Right cardiac atrium (tissue), 5 donors: ENCODE results near the gene KANSL3. TPM values are rescaled to one million over a fixed set of nuclear protein-coding genes. Genes with fewer than 3 reads are reported as not detected.

ENCODE experiments used
- ATAC-seq, 2 donors: fragments of 200-7000 bp; cut with Tn5 transposase; one replicate each; pipeline versions ENCODE4 v1.8.0 to v1.9.1; 2020; ENCODE audit warnings: moderate library complexity in 2 of 2, mild to moderate bottlenecking in 1 of 2
- DNase-seq, 3 donors: peaks; one replicate each; pipeline ENCODE4 v3.0.0-alpha.2; 2020
- H3K27ac ChIP-seq: one replicate; pipeline ENCODE4 v1.5.1; 2013; ENCODE audit warnings: mild to moderate bottlenecking, low read length, control low read depth, moderate library complexity
- H3K27me3 ChIP-seq: one replicate; pipeline ENCODE4 v1.6.1; 2013; ENCODE audit not compliant: control insufficient read depth, insufficient read depth
- H3K4me1 ChIP-seq: one replicate; pipeline ENCODE4 v1.6.1; 2013; ENCODE audit warnings: low read length; ENCODE audit not compliant: control insufficient read depth, insufficient read depth
- H3K4me3 ChIP-seq: one replicate; pipeline ENCODE4 v1.5.1; 2013; ENCODE audit warnings: low read length, control low read depth
- H3K9me3 ChIP-seq: one replicate; pipeline ENCODE4 v1.6.1; 2013; ENCODE audit warnings: low read length; ENCODE audit not compliant: control insufficient read depth
- WGBS: extraction: QIAGEN DNeasy Blood & Tissue Kit; methylation state at CpG from one replicate; pipeline ENCODE4 v1.1.7; 2013; 5-methylcytosine and 5-hydroxymethylcytosine counted together
- intact Hi-C, 4 donors: fragments of 100-400 bp; cut with DNase I; formaldehyde crosslinking; loops; one replicate each; pipeline versions ENCODE4 v1.11.0 to v1.14.0; 2022 to 2023
- polyA plus RNA-seq: library from polyadenylated mRNA; stranded (reverse); fragments of 200-250 nt; gene quantifications from one replicate; pipeline ENCODE4 v1.2.3, GENCODE V29; 2013
- total RNA-seq, 4 donors: library from RNA; stranded (reverse); fragmentation: NEBNext Ultra II Directional; extraction: Animal tissue kit (Norgen Biotek cat#: 25700); gene quantifications; one replicate each; pipeline ENCODE4 v1.2.1, GENCODE V29; 2021
- donor health status: healthy with polysubstance abuse.
- donor health status: DM: no; HTN: yes; CAD: no.
- donor health status: DM: no; HTN: no; CAD: no.
- donor health status: DM: no; HTN: yes; CAD: no; lungs with severe emphysema.
- donor health status: DM: yes; HTN: yes; CAD: no.

Gene KANSL3
- total and polyA plus RNA-seq, 5 donors, result 14.5 to 40.9 (median 34.5) TPM

DNA sequence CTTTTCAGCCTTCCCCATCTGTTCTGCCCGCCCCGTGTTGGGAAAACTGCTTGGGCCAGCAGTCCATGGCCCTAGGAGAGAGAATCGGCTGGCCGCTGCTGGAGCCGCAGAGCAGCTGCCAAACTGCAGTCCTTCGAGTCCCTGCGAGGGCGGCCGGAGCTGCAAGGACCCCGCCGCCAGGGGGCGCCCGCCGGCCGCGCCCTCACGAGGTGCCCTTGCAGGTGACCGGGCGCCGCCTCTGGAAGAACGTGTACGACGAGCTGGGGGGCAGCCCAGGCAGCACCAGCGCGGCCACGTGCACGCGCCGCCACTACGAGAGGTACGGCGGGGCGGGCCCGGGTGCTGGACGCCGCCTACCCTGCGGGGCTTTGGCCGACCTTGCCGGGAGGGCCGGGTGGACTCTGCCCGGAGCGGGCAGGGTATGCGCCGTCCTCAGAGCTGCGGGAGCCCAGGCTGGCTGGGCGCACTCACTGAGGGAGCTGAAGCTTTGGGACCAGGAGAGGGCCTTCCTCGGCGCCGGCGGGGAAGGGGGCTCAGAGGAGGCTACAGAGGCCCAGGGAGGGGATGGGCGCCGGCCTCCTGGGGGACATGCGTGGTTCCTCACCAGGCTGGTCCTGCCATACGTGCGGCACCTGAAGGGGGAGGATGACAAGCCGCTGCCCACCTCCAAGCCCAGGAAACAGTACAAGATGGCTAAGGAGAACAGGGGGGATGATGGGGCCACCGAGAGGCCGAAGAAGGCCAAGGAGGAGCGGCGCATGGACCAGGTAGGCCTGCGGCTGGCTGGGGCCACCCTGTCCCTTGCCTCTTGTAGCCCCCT lies 87.9 kb downstream of the KANSL3 start:
- Histone ChIP-seq H3K27me3 (no peaks in the 10 kb centered on the region), H3K4me1 (no peaks in the 10 kb centered on the region), H3K4me3 (no peak overlapping the region), H3K27ac (no peak overlapping the region), H3K9me3 (no peaks in the 10 kb centered on the region)
- ATAC-seq (no peak), DNase-seq (peak in 1 of 3 donors; percentile 68)
- WGBS, result 77% methylated on average over 61 of the region's 61 CpGs
- intact Hi-C loops, result no loop called here

DNA sequence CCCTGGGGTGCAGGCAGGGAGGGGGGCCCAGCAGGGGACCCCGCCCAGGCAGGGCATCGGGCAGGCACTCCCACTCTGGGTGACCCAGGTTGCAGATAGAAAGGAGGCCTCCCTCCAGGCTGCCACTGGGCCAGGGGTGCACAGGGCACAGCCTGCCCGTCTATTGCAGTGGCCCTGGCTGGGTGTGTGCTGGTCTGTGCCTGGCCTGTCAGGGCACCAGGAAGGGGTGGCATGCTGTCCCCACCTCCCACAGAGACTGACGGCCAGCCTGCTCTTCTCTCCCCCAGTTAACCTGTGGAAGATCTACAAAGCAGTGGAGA lies 88.7 kb downstream of the KANSL3 start:
- Histone ChIP-seq H3K27ac (no peak overlapping the region), H3K9me3 (no peaks in the 10 kb centered on the region), H3K4me3 (no peak overlapping the region), H3K27me3 (no peaks in the 10 kb centered on the region), H3K4me1 (no peaks in the 10 kb centered on the region)
- DNase-seq, result no peak
- WGBS, result 88% methylated on average over 4 of the region's 4 CpGs
- no peak for ATAC-seq
- intact Hi-C loops, result no loop called here

DNA sequence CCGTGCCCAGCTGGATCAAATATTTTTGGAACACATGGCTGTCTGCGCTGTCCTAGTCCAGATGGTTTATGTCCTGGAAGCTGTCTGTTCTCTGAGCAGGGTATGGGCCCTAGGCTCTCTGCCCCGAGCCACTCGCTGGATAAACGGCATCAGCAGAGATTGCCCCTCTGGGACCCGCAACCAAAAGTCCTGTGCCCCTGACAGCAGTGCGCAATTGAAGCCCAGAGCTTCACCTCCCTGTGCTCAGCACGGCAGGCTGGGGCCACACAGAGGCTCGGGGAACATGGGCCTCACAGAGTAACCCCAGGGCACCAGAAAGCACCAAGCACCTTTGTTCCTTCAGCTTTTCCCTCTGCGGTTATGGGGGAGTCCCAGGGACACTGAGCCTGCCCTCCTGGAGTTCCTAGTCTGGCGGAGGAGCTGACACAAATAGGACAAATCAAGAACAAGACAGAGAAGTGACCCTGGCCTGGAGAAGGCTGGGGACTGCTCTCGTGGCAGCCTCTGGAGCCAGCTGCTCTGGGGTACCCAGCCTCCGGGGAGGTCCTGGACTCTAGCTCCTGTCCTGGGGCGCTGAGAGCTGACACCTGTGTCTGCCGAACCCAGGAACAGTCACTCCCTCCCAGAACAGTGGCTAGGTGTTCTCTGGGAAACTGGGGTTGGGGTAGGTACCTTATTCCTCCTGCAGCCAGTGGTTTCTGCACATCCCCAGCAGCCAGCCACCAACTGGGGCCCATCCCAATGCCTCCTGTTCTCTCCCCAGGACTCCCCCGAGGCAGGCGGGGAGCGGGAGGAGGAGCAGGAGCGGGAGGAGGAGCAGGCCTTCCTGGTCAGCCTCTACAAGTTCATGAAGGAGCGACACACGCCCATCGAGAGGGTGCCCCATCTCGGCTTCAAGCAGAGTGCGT lies 89.3 kb downstream of the KANSL3 start:
- intact Hi-C loops, result no loop called here
- WGBS, result 85% methylated on average over 24 of the region's 24 CpGs
- Histone ChIP-seq H3K9me3 (no peaks in the 10 kb centered on the region), H3K27me3 (no peaks in the 10 kb centered on the region), H3K4me1 (no peaks in the 10 kb centered on the region), H3K4me3 (no peak overlapping the region), H3K27ac (no peak overlapping the region)
- no peak for ATAC-seq
- DNase-seq, result no peak

DNA sequence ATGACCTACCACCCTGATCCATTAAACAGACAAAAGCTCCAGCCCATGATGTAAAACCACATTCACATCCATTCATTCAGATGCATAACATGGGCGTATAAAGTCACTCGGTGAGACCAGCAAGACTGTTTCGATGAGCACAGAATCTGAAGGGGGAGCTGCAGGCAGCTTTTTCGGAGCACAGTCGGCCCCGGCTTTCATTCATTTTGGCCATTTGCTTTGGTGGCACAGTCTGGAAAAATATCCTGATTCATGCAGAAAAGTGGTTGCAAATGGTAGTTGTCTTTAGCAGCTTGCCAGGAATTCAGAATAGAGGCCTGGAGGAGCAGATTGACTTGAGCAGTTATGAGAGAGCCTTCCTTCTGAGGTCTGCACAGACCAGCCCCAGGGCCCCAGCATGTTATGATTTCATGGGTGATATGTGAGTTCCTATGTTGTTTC lies 90.4 kb downstream of the KANSL3 start:
- 70% methylated on average over 6 of the region's 6 CpGs for WGBS
- H3K4me1 ChIP-seq, result no peaks in the 10 kb centered on the region
- ATAC-seq (no peak), DNase-seq (no peak)
- intact Hi-C loops, result no loop called here
- no peaks in the 10 kb centered on the region for H3K9me3 ChIP-seq
- no peak overlapping the region for H3K27ac ChIP-seq
- H3K27me3 ChIP-seq, result no peaks in the 10 kb centered on the region
- H3K4me3 ChIP-seq, result no peak overlapping the region

DNA sequence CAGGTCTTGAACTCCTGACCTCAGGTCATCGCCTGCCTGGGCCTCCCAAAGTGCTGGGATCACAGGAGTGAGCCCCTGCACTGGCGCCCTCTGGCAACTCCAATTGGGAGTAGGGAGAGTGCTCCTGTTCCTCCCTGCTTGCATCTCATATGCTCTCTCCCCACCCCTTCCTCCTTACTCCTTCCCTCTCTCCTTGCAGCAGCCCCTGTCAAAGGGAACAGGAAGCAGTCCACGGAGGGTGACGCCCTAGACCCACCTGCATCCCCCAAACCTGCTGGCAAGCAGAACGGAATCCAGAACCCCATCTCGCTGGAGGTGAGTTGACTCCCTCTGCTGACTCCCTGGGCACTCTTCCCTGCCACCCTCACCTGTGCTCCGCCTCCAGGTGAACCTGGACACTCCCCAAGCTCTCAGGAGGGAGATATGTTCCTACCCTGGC lies 90.9 kb downstream of the KANSL3 start:
- WGBS, result 92% methylated on average over 7 of the region's 7 CpGs
- Histone ChIP-seq H3K9me3 (no peaks in the 10 kb centered on the region), H3K27ac (no peak overlapping the region), H3K4me3 (no peak overlapping the region), H3K4me1 (no peaks in the 10 kb centered on the region), H3K27me3 (no peaks in the 10 kb centered on the region)
- no peak for ATAC-seq
- no peak for DNase-seq
- intact Hi-C loops, result no loop called here

DNA sequence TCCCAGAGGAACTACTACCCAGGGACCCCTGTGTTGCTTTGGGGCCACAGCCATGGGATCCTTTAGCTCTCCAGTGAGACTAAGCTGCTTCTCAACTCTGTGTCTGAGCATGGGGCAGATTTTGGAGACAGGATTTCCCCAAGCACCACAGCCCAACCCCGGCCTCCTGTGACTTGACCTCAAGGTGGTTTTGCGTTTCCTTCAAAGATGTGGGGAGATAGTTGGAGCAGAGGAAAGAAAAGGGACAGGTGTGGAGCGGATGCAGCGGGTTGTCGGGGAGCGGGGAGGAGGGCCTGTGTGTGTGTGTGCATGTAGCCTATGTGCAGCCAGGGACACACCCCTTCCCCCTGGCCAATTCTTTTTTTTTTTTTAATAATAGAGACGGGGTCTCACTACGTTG lies 91.3 kb downstream of the KANSL3 start:
- intact Hi-C loops, result no loop called here
- ATAC-seq (no peak), DNase-seq (no peak)
- H3K27ac ChIP-seq, result no peak overlapping the region
- no peaks in the 10 kb centered on the region for H3K4me1 ChIP-seq
- no peak overlapping the region for H3K4me3 ChIP-seq
- no peaks in the 10 kb centered on the region for H3K27me3 ChIP-seq
- no peaks in the 10 kb centered on the region for H3K9me3 ChIP-seq
- 82% methylated on average over 8 of the region's 8 CpGs for WGBS

DNA sequence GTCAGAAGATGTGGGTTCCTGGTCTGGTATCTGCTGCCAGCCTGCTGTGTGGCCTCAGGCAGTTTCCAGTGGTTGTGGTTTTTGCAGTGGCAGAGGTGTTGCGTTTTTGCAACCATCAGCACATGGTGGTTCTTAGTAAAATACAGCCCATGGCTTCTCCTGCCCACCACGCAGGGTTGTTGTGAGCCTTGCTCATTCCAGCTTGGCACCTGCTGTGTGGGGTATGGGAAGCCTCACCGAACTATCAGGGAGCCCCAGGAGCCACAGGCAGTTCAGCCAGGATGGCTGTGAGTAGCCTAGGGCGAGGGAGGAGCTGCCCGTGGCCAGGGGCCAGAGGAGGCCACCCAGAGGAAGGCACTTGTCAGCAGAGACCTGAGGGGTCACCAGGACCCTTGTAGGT lies 91.8 kb downstream of the KANSL3 start:
- ATAC-seq (no peak), DNase-seq (peak in 1 of 3 donors; percentile 32)
- Histone ChIP-seq H3K9me3 (no peaks in the 10 kb centered on the region), H3K27me3 (no peaks in the 10 kb centered on the region), H3K4me3 (no peak overlapping the region), H3K27ac (no peak overlapping the region), H3K4me1 (no peaks in the 10 kb centered on the region)
- intact Hi-C loops, result no loop called here
- 90% methylated on average over 5 of the region's 5 CpGs for WGBS

Other genes with a start within 250 kb of the KANSL3 start
- under 1 TPM in 2 of 4 donors, not detected in 2; 0.15 to 0.20 TPM for gene NEURL3, start 133.0 kb downstream of the KANSL3 start, total RNA-seq
- gene NEURL3, start 133.0 kb downstream of the KANSL3 start, polyA plus RNA-seq, result 0.07 TPM
- 10 to 100 TPM; 13.0 to 28.0 (median 19.3) TPM for gene ARID5A, start 101.6 kb downstream of the KANSL3 start, total RNA-seq
- gene ARID5A, start 101.6 kb downstream of the KANSL3 start, polyA plus RNA-seq, result 31.8 TPM
- gene FER1L5, start 4.5 kb upstream of the KANSL3 start, total RNA-seq, result under 1 TPM in 3 of 4 donors, not detected in 1; 0.11 to 0.17 (median 0.15) TPM
- 0.05 TPM for gene FER1L5, start 4.5 kb upstream of the KANSL3 start, polyA plus RNA-seq
- 10 to 100 TPM; 12.9 to 24.3 (median 19.9) TPM for gene LMAN2L, start 101.8 kb upstream of the KANSL3 start, total RNA-seq
- gene LMAN2L, start 101.8 kb upstream of the KANSL3 start, polyA plus RNA-seq, result 16.7 TPM
- 10 to 100 TPM; 10.4 to 24.9 (median 21.5) TPM for gene CNNM4, start 122.6 kb upstream of the KANSL3 start, total RNA-seq
- 10.4 TPM for gene CNNM4, start 122.6 kb upstream of the KANSL3 start, polyA plus RNA-seq
- 10 to 100 TPM in 3 of 4 donors, 1 to 10 TPM in 1; 8.6 to 14.5 (median 11.5) TPM for gene CNNM3, start 178.0 kb upstream of the KANSL3 start, total RNA-seq
- 7.2 TPM for gene CNNM3, start 178.0 kb upstream of the KANSL3 start, polyA plus RNA-seq
- 10 to 100 TPM in 3 of 4 donors, 1 to 10 TPM in 1; 8.2 to 27.7 (median 17.3) TPM for gene ANKRD23, start 205.7 kb upstream of the KANSL3 start, total RNA-seq
- 27.0 TPM for gene ANKRD23, start 205.7 kb upstream of the KANSL3 start, polyA plus RNA-seq
- gene ANKRD39, start 219.7 kb upstream of the KANSL3 start, total RNA-seq, result 10 to 100 TPM; 11.8 to 17.3 (median 14.1) TPM
- 23.3 TPM for gene ANKRD39, start 219.7 kb upstream of the KANSL3 start, polyA plus RNA-seq
- gene SEMA4C, start 231.8 kb upstream of the KANSL3 start, total RNA-seq, result 10 to 100 TPM; 22.0 to 28.5 (median 24.5) TPM
- 19.3 TPM for gene SEMA4C, start 231.8 kb upstream of the KANSL3 start, polyA plus RNA-seq